Chondrocyte (in vitro differentiated cells): ENCODE measurements around the gene CFAP58. TPM values are rescaled to one million over a fixed set of nuclear protein-coding genes. Genes with fewer than 3 reads are reported as not detected.

Source experiments
- DNase-seq: peaks from one replicate; pipeline ENCODE4 v3.0.0; 2021; ENCODE audit warnings: mixed read lengths, low spot score
- H3K27ac Mint-ChIP-seq: one replicate; pipeline ENCODE4 v1.8.0; 2021; ENCODE audit warnings: mild to moderate bottlenecking, moderate library complexity, mixed read lengths; ENCODE audit not compliant: unreplicated experiment
- H3K27me3 Mint-ChIP-seq: 2 replicates; pipeline ENCODE4 v1.8.0; 2021; ENCODE audit warnings: low read depth, mixed read lengths
- H3K36me3 Mint-ChIP-seq: 2 replicates; pipeline ENCODE4 v1.8.0; 2021; ENCODE audit warnings: low read depth, mixed read lengths
- H3K4me1 Mint-ChIP-seq: 2 replicates; pipeline ENCODE4 v1.8.0; 2021; ENCODE audit warnings: low read depth, mild to moderate bottlenecking, mixed read lengths
- H3K4me3 Mint-ChIP-seq: one replicate; pipeline ENCODE4 v1.8.0; 2021; ENCODE audit warnings: mild to moderate bottlenecking, moderate library complexity, mixed read lengths; ENCODE audit not compliant: unreplicated experiment
- H3K9me3 Mint-ChIP-seq: 2 replicates; pipeline ENCODE4 v1.8.0; 2021; ENCODE audit warnings: low read depth, mixed read lengths
- total RNA-seq: library from RNA; stranded (reverse); gene quantifications from 3 replicates; pipeline ENCODE4 v1.2.1, GENCODE V29; 2021
- TF ChIP-seq, protein P1 (sequence below): fragments of 200-600 bp; sonication (generic); IDR thresholded peaks from 2 replicates; pipeline ENCODE4 v1.5.0; 2021; ENCODE audit warnings: antibody characterized with exemption, mild to moderate bottlenecking, moderate library complexity

CFAP58 gene
- total RNA-seq, 1 donor from 2014 or later: 0.15 TPM

DNA sequence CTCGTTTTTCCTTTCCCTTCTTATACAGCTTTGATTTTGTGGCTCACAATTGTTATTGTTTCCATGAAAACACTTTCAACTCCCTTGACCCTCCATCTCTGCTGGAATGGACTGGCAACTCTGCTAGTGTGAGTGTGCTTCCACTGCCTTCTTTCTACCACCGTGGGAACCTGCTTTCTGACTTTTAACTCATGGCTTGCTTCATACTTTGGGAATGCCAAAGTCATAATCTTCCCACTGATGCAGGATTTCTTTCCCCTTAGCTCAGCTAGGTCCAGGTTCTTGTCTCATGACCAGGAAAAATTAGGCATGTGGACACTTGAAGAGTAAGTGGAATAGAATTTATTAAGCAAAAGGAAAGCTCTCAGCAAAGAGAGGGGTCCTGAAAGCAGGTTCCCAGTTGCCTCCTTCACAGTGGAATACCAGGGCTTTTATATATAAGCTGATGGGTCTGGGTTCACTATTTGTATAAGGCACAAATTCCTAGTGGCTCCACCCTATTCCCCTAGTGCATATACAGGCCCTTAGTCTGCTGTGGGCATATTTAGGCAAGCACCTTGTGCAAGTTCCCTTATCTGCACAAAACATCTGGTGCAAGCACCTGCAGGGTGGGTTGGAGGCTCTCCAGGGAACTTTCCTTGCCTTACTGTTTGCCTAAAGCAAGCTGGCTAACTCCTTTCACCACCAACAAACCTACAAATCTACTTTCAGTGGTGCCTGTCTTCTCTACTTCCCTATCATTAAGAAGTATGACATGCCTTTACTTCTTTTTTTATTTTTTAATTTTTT lies 119.5 kb downstream of the CFAP58 start:
- peaks cover 10% of the 10 kb centered on the region for H3K27me3 Mint-ChIP-seq
- TF ChIP-seq, protein P1, sequence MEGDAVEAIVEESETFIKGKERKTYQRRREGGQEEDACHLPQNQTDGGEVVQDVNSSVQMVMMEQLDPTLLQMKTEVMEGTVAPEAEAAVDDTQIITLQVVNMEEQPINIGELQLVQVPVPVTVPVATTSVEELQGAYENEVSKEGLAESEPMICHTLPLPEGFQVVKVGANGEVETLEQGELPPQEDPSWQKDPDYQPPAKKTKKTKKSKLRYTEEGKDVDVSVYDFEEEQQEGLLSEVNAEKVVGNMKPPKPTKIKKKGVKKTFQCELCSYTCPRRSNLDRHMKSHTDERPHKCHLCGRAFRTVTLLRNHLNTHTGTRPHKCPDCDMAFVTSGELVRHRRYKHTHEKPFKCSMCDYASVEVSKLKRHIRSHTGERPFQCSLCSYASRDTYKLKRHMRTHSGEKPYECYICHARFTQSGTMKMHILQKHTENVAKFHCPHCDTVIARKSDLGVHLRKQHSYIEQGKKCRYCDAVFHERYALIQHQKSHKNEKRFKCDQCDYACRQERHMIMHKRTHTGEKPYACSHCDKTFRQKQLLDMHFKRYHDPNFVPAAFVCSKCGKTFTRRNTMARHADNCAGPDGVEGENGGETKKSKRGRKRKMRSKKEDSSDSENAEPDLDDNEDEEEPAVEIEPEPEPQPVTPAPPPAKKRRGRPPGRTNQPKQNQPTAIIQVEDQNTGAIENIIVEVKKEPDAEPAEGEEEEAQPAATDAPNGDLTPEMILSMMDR: no peak
- no peak overlapping the region for H3K27ac Mint-ChIP-seq
- peaks cover 5% of the 10 kb centered on the region for H3K9me3 Mint-ChIP-seq
- H3K4me1 Mint-ChIP-seq: peaks cover 8% of the 10 kb centered on the region
- no peaks in the 10 kb centered on the region for H3K36me3 Mint-ChIP-seq
- no peak overlapping the region for H3K4me3 Mint-ChIP-seq
- DNase-seq: no peak

DNA sequence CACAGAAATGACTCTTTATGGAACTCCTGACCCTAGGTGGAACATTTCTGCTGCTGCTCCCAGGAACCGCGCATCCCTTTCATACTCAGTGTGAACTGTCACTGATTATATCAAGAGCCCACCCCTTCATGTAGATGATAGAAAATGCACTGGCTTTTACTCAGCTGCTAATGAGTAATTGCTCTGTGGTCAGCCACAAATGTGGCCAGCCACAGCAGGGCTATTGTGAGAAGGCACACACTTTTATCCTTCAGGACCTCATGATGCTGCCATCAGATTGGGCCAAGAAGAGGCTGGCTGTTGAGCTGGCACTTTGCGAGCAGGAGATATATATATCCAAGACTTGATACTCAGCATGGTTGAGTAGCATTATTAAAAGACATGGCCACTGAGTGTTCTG lies 124.7 kb downstream of the CFAP58 start:
- TF ChIP-seq, protein P1: no peak
- peaks cover 22% of the 10 kb centered on the region for H3K27me3 Mint-ChIP-seq
- no peak for DNase-seq
- no peak overlapping the region for H3K4me3 Mint-ChIP-seq
- no peaks in the 10 kb centered on the region for H3K36me3 Mint-ChIP-seq
- H3K9me3 Mint-ChIP-seq: no peaks in the 10 kb centered on the region
- H3K27ac Mint-ChIP-seq: no peak overlapping the region
- H3K4me1 Mint-ChIP-seq: no peaks in the 10 kb centered on the region

DNA sequence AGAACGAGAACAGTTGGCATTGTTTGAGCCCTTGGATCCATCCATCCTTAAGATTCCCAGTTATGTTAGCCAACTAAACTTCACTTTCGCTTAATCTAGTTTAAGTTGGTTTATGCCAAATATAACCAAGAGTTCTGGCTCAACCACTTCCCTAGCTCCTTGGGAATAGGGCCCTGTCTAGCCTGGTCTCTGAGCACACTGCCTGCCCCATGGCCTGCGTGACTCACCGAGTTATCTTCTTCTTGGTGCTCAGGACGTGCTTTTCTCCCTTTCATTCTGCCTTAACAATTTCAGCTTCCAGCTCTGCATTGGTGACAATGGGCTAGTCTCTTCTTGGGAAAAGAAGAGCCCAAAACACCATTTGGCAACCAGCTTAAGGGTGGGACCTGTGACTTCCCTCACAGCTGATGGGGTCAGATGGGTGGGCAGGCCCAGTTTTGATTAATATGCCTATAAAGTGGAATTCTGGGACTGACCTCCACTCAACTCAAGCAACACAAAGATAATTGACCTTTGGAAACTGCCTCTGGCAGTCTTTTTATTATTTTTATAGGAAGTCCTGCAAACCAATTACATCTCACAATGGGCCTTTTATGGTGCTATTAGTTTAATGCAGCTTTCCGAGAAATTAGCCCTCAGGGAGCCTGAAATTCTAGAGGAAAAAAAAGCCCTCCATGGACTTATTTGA lies 126.4 kb downstream of the CFAP58 start:
- H3K9me3 Mint-ChIP-seq: no peaks in the 10 kb centered on the region
- peaks cover 23% of the 10 kb centered on the region for H3K27me3 Mint-ChIP-seq
- TF ChIP-seq, protein P1: no peak
- no peak for DNase-seq
- H3K4me3 Mint-ChIP-seq: no peak overlapping the region
- H3K4me1 Mint-ChIP-seq: no peaks in the 10 kb centered on the region
- no peaks in the 10 kb centered on the region for H3K36me3 Mint-ChIP-seq
- no peak overlapping the region for H3K27ac Mint-ChIP-seq

DNA sequence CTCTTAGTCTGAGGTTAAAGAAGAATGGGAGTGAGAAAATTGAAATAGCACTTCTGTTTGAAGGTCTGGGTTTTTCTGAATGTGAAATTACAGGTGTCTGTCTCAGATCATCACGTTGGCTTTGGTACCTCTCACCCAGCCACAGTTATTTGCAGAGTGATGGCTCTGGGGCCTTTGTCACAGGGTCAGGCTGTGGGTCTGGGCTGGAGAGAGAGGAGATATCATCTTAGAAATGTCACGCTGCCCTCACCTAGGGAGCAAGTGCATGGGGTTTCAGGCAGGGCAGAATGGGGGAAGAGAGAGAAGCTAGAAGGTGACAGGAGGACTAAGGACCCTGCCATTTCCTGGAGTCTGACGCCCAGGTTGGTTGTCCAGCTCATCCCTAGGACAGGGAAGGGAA lies 127.2 kb downstream of the CFAP58 start:
- Mint-ChIP-seq H3K27me3 (peaks cover 24% of the 10 kb centered on the region), H3K4me3 (no peak overlapping the region), H3K27ac (no peak overlapping the region), H3K36me3 (no peaks in the 10 kb centered on the region), H3K4me1 (no peaks in the 10 kb centered on the region), H3K9me3 (no peaks in the 10 kb centered on the region)
- DNase-seq: no peak
- TF ChIP-seq, protein P1: no peak

DNA sequence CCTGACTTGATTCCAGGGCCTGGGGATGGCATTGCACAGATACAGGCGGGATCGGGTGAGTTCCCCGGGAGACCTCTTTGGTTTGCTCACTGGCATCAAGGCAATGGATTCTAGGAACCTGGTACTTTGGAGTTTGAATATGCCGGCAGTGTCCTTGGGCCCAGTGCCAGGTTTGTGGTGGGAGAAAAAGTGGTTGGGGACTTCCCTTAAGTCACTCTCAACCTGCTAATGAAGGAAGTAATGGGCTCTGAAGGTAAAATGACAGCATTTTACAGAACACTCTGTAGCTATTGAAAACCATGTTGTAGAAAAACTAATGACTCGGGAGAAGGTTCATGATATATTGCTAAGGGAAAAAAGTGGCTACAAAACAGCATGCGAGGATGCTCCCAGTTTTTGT lies 129.9 kb downstream of the CFAP58 start:
- DNase-seq: no peak
- TF ChIP-seq, protein P1: no peak
- Mint-ChIP-seq H3K4me3 (no peak overlapping the region), H3K27ac (no peak overlapping the region), H3K36me3 (no peaks in the 10 kb centered on the region), H3K4me1 (no peaks in the 10 kb centered on the region), H3K27me3 (peaks cover 21% of the 10 kb centered on the region), H3K9me3 (no peaks in the 10 kb centered on the region)
